Right renal pelvis (tissue), 4 donors: ENCODE results near the gene AOC3. TPM values are rescaled to one million over a fixed set of nuclear protein-coding genes. Genes with fewer than 3 reads are reported as not detected.

Experiments
- DNase-seq, 4 donors: peaks; one replicate each; pipeline ENCODE4 v3.0.0-alpha.2; 2013; ENCODE audit warnings: low read depth in 4 of 4, low spot score in 3 of 4, missing footprints in 1 of 4
- polyA plus RNA-seq, 4 donors: library from polyadenylated mRNA; unstranded; fragments of 120-200 nt; gene quantifications; one replicate each; pipeline ENCODE4 v1.2.1, GENCODE V29; 2013; ENCODE audit not compliant: insufficient read length in 4 of 4

AOC3 gene
- polyA plus RNA-seq, result 1 to 10 TPM; 5.3 to 7.5 (median 6.5) TPM

GRCh38 chr17:42850954-42851353 lies at the start of gene AOC3:
TSS of gene AOC3 (plus strand) at chr17:42851199. CDS start at chr17:42851344, 145 bp downstream.
- no peak for DNase-seq

DNA sequence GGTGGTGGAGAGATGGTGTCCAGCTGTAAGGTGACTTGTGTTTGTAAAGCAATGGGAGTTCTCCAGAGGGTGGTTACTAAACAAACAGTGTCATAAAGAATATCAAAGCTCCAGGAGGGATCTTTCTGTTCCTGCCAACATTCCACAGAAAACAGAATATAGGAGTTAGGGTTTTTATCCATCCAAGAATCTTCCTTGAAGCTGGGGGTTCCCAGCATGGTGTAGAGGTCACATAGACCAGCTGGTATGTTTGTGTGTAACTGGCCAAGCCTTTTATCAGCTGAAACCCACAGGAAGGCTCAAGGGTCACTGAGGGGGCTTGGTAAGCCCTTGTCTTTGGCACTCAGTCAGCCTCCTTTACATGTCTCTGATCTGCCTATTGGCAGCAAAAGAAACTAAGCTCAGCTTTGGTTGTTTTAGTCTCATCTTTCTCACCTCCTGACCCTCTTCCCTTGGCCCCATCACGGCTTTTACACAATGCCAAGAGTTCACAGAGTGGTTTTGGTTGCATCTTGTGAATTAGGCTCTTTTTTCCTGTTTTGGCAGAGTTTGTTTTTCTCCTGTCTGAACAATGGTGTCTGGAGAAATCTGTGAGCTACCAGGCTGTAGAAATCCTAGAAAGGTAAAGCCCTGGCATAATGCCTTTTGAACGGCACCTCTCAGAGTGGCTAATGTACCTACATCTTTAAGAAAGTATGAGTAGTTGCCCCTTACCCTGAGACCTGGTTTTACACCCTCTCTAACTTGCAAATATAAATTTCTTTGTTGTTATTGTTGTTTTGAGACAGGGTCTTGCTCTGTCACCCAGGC lies 47.7 kb upstream of the AOC3 start:
- DNase-seq, result no peak

- no peak for DNase-seq
Measured at GRCh38 chr17:42804918-42805367, 46.1 kb upstream of the AOC3 start.

DNA sequence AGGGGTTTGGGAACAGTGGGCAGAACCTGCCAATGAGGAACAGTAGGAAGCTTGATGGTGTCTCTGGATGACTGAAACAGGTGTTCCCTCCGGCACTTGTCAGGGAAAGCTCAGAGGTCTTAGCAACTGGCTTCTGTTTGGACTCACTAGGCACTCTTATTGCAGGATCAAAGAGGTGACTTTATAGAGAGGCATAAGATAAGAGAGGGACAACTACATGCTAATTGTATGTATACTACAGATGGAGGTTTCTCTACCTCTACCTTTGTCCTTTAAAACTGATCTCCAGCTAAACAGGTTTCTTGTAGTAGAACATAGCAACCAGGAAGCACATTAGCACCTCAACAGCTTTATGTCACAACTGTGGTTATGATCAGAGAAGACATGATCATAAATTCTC lies 44.8 kb upstream of the AOC3 start:
- DNase-seq, result no peak

DNA sequence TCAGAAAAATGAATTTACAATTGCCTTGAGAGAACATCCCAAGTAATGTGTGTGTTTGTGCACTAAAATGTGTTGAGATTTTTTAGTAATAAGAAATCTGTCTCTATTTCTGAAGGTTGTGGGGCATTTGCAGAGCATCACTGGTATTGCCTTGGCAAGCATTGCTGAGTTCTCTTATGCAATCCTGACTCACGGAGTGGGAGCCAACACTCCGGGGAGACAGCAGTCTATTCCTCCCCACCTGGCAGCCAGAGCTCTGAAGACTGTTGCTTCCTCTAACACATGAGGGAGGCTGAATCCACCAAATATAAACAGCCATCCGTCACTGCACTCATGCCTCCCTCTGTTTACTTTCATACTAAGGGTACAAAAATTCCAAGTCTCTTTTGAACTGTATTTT lies 41.7 kb upstream of the AOC3 start:
- no peak for DNase-seq

DNA sequence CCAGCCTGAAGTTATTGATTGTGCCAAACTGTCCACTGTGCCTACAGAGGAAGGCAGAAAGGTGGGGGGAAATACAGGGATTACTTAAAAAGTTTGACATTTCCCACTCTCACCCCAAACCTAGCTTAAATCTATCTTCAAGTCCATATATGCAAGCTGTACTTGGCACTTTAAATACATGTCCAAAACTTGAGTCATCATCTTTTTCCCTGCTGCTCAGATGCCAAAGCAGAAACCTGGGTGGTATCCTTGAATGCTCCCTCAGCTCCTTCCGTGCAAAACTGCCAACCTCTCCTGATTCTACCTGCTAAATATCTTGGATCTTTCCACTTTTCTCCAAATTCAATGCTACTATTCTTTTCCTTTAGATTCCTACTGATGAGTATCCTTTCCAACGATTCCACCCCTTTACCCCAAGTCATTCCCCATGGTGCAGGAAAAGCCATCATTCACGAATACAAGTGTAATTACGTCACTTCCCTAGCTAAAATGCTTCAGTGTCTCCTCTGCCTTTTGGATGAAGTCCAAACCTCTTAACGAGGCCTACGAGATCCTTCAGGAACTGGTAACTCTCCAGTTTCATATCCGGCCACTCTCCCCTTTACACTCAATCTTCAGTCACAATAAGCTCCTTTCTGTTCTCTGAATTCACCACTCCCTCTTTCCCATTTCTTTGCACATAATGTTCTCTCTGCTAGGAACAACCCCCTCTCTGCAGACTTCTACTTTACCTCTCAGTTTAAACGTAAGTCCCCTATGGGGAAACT lies 36.2 kb upstream of the AOC3 start:
- DNase-seq, result no peak

DNA sequence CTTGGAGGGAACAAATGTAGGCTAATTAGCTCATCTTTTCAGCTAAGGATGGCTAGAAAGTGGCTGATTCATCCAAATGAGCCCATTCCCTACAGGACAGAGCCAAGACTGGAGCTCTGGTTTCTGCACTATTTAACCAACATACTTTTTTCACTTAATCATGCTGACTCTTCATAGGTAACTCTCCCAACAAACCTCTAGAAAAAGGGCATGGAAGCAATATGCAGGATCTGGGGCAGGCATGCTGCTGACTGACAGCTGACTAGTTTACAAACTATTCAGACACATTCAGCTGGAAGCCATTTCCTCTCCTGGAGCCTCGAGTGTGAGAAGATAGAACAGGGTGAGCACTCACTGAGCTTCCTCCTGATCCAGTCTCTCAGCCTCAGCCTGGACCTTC lies 33.1 kb upstream of the AOC3 start:
- no peak for DNase-seq

GRCh38 chr17:42818379-42818778 lies 32.6 kb upstream of the AOC3 start:
- DNase-seq, result no peak

GRCh38 chr17:42819939-42820535 lies 31.0 kb upstream of the AOC3 start:
- no peak for DNase-seq

- no peak for DNase-seq
Measured at GRCh38 chr17:42821176-42821575, 29.8 kb upstream of the AOC3 start.

GRCh38 chr17:42827472-42827871 lies 23.5 kb upstream of the AOC3 start:
- no peak for DNase-seq

GRCh38 chr17:42830971-42831370 lies 20.0 kb upstream of the AOC3 start:
- no peak for DNase-seq

GRCh38 chr17:42832213-42832933 lies 18.6 kb upstream of the AOC3 start:
- DNase-seq, result no peak

GRCh38 chr17:42832934-42833766 lies 17.8 kb upstream of the AOC3 start, which contains the start of gene PSME3:
TSS of gene PSME3 (plus strand) at chr17:42833397. CDS start at chr17:42833632, 235 bp downstream.
- DNase-seq, result peak; percentile 77 to 92 (median 80)

GRCh38 chr17:42833767-42834422 lies 17.1 kb upstream of the AOC3 start:
- DNase-seq, result no peak

GRCh38 chr17:42835732-42836131 lies 15.3 kb upstream of the AOC3 start:
- no peak for DNase-seq

DNA sequence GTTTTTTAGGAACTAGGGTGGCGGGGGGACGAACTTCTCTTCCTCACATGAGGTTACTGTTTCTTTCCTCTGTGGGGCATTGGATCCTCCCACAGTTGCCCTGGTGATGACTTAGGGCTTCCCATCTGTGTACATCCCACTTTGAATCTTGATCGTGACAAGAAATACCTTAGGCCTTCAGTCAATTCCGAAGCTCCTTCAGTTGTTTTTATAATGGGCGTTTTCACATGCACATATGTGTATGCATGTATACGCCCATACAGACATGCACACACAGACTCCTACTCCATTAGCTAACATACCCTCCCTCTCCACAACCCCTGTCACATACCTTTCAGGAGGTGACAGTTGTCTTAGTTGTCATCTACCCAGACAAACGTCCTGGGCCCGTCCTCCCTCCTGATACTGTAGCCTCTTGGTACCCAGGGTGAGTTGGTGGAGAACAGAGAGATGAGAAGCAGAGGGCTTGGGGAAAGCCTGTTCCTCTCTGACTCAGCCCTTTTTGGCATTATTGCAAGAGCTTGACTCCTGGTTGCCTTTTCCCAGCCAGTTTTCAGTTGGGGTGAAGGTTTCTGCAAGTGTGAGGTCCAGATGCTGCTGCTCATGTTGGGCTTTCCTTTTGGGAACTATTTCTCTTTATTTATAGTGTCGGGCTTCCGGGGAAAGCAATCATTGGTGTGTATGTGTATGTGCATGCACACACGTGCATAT lies 8.9 kb upstream of the AOC3 start:
- DNase-seq, result no peak

- DNase-seq, result no peak
Measured at GRCh38 chr17:42843358-42843934, 7.6 kb upstream of the AOC3 start.
